NB4 (cell line): ENCODE results near the gene INAVA.
A peak's percentile ranks its signal among the peaks of the same experiment; 100 is the strongest.
"Not testable (repeated sequence)": the region's sequence is repeated elsewhere in the genome, so short reads cannot be mapped to it uniquely, and the experiment has no call there.

Experiments used
- DNase-seq: peaks from one replicate; pipeline ENCODE4 v3.0.0; 2010; ENCODE audit warnings: low read depth
- H3K4me3 ChIP-seq: one replicate; pipeline ENCODE4 v1.5.1; 2011; ENCODE audit warnings: mild to moderate bottlenecking, low read depth, low read length, moderate library complexity
- MAX ChIP-seq: IDR thresholded peaks from 2 replicates; pipeline ENCODE4 v1.6.1; 2011; ENCODE audit warnings: low read depth, low read length
- MYC ChIP-seq: IDR thresholded peaks from 2 replicates; pipeline ENCODE4 v1.6.1; 2011; ENCODE audit warnings: low read depth, low read length
- POLR2A ChIP-seq: IDR thresholded peaks from 2 replicates; pipeline ENCODE4 v1.6.1; 2011; ENCODE audit warnings: mild to moderate bottlenecking; ENCODE audit not compliant: insufficient read length; ENCODE audit errors: extremely low read depth
- TF ChIP-seq, protein P1 (sequence below): IDR thresholded peaks from one replicate; pipeline ENCODE4 v1.5.1; 2012; ENCODE audit warnings: low read depth, low read length

INAVA gene

DNA sequence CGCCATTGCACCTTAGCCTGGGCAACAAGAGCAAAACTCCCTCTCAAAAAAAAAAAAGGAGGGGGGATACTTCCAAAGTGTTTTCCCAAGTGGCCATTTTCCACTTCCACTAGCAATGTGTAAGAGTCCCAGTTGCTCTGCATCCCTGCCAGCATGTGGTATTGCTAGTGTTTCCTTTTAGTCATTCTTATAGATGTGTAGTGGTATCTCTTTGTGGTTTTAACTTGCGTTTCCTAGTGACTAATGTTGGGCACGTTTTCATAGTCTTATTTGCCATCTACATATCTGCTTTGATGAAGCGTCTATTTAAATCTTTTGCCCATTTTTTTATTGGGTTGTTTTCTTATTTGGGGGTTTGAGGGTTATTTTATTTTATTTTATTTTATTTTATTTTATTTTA lies 31.1 kb downstream of the INAVA start:
- TF ChIP-seq MYC (0 out of 2 replicates have a peak, but pooled peaks have one; percentile 17), MAX (no peak)
- peak; percentile 83 for DNase-seq

GRCh38 chr1:200929530-200930278 lies 35.0 kb downstream of the INAVA start:
- no peak overlapping the region for H3K4me3 ChIP-seq
- no peak for DNase-seq
- no peak for TF ChIP-seq MAX
- no peak for TF ChIP-seq POLR2A
- TF ChIP-seq MYC = no peak
- TF ChIP-seq, protein P1, sequence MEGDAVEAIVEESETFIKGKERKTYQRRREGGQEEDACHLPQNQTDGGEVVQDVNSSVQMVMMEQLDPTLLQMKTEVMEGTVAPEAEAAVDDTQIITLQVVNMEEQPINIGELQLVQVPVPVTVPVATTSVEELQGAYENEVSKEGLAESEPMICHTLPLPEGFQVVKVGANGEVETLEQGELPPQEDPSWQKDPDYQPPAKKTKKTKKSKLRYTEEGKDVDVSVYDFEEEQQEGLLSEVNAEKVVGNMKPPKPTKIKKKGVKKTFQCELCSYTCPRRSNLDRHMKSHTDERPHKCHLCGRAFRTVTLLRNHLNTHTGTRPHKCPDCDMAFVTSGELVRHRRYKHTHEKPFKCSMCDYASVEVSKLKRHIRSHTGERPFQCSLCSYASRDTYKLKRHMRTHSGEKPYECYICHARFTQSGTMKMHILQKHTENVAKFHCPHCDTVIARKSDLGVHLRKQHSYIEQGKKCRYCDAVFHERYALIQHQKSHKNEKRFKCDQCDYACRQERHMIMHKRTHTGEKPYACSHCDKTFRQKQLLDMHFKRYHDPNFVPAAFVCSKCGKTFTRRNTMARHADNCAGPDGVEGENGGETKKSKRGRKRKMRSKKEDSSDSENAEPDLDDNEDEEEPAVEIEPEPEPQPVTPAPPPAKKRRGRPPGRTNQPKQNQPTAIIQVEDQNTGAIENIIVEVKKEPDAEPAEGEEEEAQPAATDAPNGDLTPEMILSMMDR = no peak

More for the DNA sequence above, 31.1 kb downstream of the INAVA start:
- H3K4me3 ChIP-seq = no peak overlapping the region

DNA sequence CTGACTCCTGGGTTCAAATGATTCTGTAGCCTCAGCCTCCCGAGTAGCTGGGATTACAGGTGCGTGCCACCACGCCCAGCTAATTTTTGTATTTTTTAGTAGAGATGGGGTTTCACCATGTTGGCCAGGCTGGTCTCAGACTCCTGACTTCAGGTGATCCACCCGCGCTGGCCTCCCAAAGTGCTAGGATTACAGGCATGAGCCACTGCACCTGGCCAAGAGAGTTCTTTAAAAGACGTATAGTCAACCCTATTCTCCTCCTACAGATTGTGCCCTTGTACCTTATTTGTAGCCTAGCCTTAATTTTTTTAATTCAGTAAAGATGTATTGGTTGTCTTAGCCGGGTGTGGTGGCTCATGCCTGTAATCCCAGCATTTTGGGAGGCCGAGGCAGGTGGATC lies 35.6 kb downstream of the INAVA start:
- not testable (repeated sequence) for H3K4me3 ChIP-seq, DNase-seq

- H3K4me3 ChIP-seq = no peak overlapping the region
- TF ChIP-seq MAX (no peak), MYC (no peak), POLR2A (no peak)
- TF ChIP-seq, protein P1 = no peak
- DNase-seq = no peak
Observed at GRCh38 chr1:200931776-200932175, 37.1 kb downstream of the INAVA start.

GRCh38 chr1:200934676-200935245 lies 40.1 kb downstream of the INAVA start:
- DNase-seq = no peak
- H3K4me3 ChIP-seq = no peak overlapping the region
- TF ChIP-seq MAX = no peak

- not testable (repeated sequence) for DNase-seq, H3K4me3 ChIP-seq
Observed at GRCh38 chr1:200935286-200935962, 40.7 kb downstream of the INAVA start.

DNA sequence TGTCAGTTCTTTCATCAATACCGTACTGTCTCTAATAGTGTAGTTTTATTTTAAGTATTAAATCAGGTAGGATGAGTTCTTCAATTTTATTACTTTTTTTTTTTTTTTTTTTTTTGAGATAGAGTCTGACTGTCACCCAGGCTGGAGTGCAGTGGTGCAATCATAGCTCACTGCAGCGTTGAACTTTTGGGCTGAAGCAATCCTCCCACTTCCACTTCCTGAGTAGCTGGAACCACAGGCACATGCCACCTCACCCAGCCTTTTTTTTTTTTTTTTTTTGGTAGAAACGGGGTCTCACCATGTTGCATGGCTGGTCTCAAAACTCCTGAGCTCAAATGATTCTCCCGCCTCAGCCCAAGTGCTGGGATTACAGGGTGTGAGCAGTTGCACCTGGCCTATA lies 44.3 kb downstream of the INAVA start:
- peak; percentile 92 for DNase-seq

More for the DNA sequence above, 44.3 kb downstream of the INAVA start:
- no peak overlapping the region for H3K4me3 ChIP-seq
- peak; percentile 66 for TF ChIP-seq MAX
- TF ChIP-seq MYC = peak; percentile 67; the same call in 1 of the 2 replicates
- TF ChIP-seq, protein P1 = no peak
- no peak for TF ChIP-seq POLR2A
